Hepatocyte (in vitro differentiated cells): ENCODE data around the gene ATP6V0B.

ENCODE experiments used
- EZH2 ChIP-seq: fragments of 200-600 bp; sonication (generic); IDR thresholded peaks from 2 replicates; pipeline ENCODE4 v1.6.1; 2016; ENCODE audit warnings: antibody characterized with exemption, mild to moderate bottlenecking, borderline replicate concordance
- EZH2phosphoT487 ChIP-seq: fragments of 200-600 bp; sonication (generic); IDR thresholded peaks from one replicate; pipeline ENCODE4 v1.6.1; 2018; ENCODE audit warnings: antibody characterized with exemption, mild to moderate bottlenecking, low read depth, moderate library complexity; ENCODE audit not compliant: unreplicated experiment, severe bottlenecking
- TF ChIP-seq, protein P1 (sequence below): fragments of 200-600 bp; sonication (generic); IDR thresholded peaks from 2 replicates; pipeline ENCODE4 v1.5.1; 2016; ENCODE audit warnings: antibody characterized with exemption, mild to moderate bottlenecking; ENCODE audit not compliant: poor library complexity

DNA sequence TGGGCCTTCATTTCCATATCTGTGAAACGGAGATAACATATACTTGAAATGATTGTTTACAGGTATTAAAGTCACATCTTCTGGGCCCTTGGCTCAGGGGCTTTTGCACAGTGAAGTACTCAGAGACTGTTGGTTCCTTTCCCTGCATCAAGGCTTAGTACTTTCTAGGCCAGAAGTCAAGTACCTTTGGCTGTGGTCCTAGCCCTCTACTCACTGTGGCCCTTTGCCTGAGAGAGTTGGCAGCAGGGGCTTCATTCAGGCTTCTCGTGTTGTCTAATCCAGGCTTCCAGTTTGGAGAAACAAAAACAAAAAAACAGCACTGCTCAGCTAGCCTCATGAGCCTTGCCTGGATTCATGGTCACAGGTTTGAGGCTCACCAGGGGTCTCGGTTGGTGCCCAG is 13.1 kb upstream of the ATP6V0B start:
- TF ChIP-seq, protein P1, sequence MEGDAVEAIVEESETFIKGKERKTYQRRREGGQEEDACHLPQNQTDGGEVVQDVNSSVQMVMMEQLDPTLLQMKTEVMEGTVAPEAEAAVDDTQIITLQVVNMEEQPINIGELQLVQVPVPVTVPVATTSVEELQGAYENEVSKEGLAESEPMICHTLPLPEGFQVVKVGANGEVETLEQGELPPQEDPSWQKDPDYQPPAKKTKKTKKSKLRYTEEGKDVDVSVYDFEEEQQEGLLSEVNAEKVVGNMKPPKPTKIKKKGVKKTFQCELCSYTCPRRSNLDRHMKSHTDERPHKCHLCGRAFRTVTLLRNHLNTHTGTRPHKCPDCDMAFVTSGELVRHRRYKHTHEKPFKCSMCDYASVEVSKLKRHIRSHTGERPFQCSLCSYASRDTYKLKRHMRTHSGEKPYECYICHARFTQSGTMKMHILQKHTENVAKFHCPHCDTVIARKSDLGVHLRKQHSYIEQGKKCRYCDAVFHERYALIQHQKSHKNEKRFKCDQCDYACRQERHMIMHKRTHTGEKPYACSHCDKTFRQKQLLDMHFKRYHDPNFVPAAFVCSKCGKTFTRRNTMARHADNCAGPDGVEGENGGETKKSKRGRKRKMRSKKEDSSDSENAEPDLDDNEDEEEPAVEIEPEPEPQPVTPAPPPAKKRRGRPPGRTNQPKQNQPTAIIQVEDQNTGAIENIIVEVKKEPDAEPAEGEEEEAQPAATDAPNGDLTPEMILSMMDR: no peak
- TF ChIP-seq EZH2: no peak
- TF ChIP-seq EZH2phosphoT487: no peak
